Hepatic stellate cell (primary cell): ENCODE data around the gene HTRA3.
"Not testable (repeated sequence)": the region's sequence is repeated elsewhere in the genome, so short reads cannot be mapped to it uniquely, and the experiment has no call there.

ENCODE experiments used
- DNase-seq: peaks from one replicate; pipeline ENCODE4 v3.0.0; 2011; ENCODE audit warnings: low spot score

HTRA3 gene

GRCh38 chr4:8328456-8328855 lies 58.9 kb downstream of the HTRA3 start:
- no peak for DNase-seq

DNA sequence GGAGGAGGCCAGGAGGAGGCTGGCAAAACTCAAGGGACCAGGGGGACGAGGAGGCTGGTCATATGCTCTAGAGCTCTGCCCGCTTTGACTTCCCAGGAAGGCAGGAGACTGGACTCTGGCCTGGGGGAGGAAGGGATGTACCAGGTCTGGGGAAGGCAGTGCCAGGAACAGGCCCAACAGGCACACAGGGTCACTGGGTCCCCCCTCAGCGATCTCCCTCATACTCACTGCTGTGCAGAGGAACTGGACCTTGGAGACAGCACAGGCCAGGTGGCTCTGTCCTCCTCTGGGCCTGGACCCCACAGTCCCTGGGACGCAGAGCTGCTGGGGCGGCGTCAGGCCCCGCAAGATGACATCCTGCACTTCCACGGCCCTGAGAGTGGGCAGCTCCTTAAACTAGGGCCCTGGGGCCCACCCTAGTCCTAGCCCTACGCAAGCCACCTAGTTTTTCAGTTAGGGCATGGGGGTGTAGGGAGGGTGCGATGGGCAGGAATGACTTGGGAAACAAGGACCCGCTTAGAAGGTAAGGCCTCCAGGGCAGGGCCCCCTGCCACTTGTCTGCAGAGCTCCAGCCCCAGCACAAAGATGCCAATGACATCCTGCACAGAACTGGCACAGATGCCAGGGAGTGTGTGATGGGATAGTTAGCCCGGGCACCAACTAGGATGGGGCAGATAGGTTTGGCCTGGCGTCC lies 59.5 kb downstream of the HTRA3 start:
- no peak for DNase-seq

DNA sequence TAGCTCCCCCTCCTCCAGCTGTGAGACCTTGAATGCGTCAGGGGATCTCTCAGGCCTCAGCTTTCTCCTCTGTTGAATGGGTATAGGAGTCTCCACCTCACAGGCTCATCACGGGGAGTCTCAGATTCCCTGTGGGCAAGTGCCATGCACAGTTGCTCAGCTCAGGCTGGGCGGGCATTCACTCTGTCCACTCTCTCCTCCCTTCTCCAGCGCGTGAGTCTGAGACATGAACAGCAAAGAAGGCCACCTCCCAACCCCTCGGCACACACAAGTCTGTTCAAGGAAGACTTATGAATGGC lies 60.0 kb downstream of the HTRA3 start:
- DNase-seq: no peak

DNA sequence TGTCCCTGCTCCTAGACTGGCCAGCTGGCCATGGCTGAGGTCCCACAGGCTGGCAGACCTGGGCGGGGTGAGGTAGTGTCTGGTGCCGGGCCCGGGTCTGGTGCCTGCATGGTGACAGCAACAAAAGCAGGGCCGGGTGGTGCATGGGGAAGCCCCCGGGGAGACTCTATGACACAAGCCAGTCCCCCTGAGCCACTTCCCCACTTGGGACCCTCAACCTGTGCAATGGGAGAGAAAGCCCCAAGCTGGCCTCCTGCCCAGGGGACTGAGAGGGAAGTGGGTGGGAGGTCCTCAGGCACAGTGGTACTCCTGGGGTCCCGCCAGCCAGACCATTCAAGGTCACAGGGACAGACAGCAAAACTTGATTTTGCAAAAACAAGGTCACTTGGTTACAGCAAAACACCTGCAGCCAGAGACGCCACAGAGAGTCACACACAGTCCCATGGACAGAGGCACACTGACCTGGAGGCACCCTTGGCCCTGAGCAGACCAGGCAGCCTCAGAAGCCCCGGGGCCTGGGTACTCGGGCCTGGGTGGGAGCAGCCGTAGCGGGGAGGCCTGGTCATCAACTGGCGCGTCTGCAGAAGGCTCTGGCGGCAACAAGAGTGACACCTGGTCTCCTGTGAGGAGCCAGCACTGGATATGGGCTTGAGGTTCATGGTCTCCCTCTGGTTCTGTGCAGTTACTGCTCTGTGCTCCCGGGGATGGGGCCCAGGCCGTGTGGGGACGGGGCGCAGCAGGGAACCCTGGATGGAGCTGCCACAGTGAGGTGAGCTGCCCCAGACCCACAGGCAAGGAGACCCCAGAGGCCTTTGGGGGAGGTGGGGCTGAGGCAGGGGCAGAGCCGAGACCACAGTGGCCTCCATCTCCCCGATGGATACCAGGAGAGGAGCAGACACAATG lies 60.6 kb downstream of the HTRA3 start:
- DNase-seq: no peak

GRCh38 chr4:8330821-8331574 lies 61.4 kb downstream of the HTRA3 start:
- no peak for DNase-seq

DNA sequence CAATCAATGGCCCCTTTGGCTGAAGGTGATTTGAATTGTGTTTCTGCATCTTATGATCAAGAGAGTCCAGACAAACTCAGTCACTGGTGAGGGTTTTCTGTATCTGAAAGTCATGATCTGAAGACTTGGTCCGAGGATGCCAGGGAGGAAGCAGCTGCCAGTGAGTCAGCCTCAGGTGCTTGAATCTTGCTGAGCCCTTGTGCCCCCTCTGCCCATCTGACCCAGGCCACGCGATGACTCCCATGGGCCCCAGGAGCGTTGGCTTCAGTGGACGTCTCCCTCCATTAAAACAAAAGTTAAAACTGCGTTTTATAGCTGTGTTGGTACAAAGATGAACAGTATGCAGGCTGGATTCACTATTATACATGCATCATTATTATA lies 62.0 kb downstream of the HTRA3 start:
- no peak for DNase-seq

DNA sequence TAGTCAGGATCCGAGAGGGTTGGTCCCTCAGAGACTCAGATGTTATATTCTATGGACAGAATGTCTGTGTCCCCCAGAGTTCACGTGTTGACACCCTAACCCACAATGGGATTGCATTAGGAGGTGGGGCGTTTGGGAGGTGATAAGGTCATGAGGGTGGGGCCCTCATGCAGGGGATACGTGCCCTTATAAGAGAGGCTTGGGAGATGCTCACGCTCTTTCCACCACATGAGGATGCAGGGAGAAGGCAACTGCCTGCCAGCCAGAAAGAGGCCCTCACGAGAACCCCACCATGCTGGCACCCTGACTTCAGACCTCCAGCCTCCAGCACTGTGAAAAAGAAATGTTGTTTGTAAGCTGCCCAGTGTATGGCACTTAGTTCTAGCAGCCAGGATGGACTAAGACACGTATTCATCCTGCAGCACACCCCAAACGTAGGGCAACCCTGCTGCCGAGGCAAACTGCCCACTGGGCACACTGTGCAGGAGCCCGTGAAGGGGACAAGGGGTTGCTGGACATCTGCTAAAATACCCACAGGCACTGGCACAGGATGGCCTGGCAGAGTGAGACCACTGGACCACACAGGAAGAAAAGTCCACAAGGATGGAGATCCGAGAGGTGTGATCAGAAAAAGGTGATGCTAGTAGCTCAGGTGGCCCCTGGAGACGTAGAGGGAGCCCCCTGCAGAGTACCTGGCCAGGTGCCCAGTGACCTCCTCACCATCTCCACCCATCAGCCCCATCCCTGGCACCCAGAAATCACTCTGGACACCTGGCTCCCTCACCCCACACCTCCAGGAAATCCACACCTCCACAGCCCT lies 62.7 kb downstream of the HTRA3 start:
- no peak for DNase-seq

- no peak for DNase-seq
Measured at GRCh38 chr4:8332891-8333331, 63.4 kb downstream of the HTRA3 start.

DNA sequence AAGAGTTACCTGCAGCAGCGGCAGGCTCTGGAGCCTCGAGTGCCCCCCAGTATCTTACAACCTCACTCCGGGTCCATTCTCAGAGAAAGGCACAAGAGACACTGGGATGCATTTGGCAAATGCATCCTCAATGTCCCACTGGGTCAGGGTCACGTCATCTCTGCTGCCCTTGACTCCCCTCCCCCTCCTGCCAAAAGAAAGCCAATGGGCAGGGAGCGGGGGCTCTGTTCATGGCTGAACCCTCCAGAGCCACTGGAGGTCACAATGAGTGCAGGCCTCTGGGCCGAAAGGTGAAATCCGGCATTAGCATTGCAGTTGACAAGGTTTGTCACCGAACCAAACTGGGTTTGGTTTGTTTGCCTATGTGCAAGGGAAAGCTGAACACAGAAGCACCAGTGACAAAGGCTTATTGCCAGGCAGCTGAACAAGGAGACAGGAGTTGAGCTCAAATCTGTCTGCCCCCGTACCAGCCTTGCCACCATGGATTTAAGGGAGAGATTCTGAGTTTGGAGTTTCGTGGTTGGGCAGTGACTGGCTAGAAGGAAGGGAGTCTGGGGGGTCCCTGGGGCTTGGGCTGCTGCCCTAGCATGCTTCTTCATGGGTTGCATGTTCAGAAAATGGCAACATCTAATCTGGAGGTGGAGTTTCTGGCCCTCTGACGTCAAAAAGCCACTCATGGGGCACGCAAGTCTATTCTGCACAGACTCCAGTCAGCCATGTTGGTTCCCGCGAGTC lies 64.3 kb downstream of the HTRA3 start:
- no peak for DNase-seq

DNA sequence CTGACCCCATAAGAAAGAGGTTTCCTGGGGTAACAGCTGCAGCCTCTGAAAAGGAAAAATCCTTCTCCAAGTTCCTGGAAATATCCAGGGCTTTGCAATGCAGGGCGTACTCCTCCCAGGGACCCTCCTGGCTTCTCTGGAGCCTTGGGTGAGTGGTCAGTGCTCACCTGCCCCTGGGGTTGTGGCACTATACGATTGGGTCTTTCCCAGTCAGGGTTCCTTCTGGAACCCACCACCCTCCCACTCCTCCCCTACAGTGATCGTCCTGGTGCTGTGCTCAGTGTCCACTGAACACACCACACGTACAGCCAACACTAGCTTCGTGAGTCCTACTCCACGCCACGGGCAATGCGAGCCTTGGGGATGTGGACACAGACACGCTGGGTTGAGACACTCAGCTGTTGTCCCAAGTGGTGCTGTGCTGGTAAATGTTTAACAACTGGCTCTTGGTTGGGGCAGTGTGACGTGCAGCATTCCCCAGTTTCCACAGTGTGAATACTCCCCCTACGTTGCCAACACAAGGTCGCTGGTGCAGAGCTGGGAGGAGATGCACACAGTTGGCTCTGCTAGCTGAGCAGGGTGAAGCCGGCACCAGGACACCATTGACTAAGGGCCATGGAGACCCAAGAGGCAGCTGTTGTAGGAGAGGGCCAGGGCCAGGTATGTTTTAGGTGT lies 65.4 kb downstream of the HTRA3 start:
- DNase-seq: no peak

- DNase-seq: no peak
Measured at GRCh38 chr4:8335848-8336247, 66.3 kb downstream of the HTRA3 start.

DNA sequence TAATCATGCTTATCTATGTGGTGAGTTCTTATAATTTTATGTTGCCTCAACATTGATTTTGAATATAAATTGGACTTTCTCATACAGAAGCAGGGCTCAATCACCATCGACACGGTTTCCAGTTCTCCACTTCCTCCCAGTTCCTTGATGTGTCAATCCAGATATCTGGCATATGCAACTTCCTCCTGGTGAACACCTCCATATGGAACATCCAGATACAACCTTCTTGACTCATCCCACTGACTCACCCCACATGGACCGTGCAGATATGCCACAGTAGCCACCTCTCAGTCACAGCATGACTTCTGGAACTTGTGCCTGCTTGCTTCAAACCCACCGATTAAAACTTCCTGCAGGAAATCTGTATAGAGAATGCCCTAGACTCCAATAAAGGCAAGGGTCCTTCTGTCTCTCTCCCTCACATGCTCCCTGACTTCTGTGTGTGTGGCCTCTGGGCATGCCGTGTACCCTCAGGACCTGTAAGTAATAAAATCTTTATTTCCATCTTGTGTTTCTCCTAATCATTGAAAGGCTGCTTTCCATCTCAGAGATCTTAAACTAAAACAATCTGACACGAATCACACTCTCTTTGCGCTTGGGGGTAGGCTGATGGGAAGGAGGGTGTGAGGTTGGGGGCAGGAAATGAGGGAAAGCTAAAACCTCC lies 67.0 kb downstream of the HTRA3 start:
- DNase-seq: no peak

- no peak for DNase-seq
Measured at GRCh38 chr4:8338351-8338961, 68.9 kb downstream of the HTRA3 start.

DNA sequence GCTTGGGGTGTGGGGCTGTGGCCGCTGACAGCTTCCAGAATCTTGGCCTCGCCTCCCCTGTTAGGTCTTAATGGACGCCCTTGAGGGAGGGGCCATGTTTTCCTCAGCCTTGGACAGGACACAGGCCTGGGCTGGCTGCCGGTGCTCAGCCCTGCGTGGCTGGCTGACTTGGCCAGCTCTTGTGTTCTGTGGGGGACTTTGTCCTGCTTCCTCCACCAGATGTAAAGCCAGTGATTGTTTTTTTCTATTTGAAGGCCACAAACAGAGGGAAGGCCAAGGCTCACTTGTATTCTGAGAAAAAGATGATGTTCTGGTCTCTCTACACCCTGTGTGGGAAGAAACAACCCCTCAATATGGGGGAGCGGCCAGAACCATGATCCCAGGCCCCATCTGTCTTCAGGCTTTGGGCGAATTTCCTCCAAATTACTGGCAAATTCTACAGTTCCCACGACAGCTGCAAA lies 71.3 kb downstream of the HTRA3 start:
- no peak for DNase-seq

- not testable (repeated sequence) for DNase-seq
Measured at GRCh38 chr4:8341281-8341680, 71.7 kb downstream of the HTRA3 start.

- DNase-seq: no peak
Measured at GRCh38 chr4:8341691-8342090, 72.1 kb downstream of the HTRA3 start.

DNA sequence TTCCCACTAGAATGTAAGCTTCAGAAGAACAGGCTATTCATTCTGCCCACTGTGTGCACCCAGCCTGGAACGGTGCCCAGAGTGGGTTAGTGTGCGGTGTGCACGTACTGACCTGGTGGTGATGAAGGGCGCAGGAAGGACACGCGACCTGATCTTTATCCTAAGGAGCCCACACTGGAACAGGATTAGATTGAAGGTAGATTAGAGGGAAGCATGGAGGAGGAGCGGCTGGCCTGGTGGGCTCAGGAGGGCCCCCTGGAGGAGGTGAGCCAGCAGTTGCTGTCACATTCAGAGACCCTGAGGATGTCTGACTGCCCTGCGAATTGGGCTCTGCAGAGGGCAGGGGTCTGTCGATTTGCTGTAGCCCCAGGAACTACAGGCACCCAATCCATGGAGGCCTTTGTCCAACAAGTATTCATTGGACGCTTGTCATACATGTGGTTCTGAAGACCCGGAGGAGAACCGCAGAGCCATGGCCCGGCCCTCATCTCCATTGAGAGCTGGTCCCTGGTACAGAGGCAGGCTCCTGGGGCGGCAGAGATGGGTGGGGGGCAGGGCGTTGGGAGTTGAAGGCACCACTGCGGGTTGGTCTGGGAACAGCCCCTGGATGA lies 73.2 kb downstream of the HTRA3 start:
- DNase-seq: no peak

- no peak for DNase-seq
Measured at GRCh38 chr4:8343262-8343966, 73.9 kb downstream of the HTRA3 start.

DNA sequence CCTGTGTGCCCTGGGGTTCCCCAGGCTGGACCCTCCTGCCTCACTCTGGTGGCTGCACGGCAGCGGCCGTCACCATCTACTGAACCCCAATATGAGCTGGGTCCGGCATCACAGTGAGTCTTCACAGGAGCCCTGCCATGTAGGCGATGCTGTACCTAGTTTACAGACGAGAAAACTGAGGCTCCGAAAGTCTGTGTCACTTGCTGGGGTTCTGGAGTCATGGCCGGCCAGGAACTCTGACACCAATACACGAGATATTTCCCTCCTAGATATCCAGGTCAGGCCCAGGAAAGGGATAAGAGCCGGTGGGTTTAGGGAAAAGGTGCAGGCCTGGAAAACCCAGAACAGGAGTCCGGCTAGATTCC lies 74.4 kb downstream of the HTRA3 start:
- DNase-seq: no peak
